B cell (primary cell): Measurements from ENCODE around the gene DCDC2C. TPM values are rescaled to one million over a fixed set of nuclear protein-coding genes. Genes with fewer than 3 reads are reported as not detected.

Experiments
- ATAC-seq: fragments of 200-7000 bp; cut with Tn5 transposase; one replicate; pipeline ENCODE4 v1.10.0; 2021; ENCODE audit warnings: low read depth, mild to moderate bottlenecking, moderate number of reproducible peaks, moderate library complexity
- CTCF ChIA-PET: fragments of 350-600 bp; sonication (Branson Sonifier 250); formaldehyde crosslinking; loops from one replicate; lab custom pipeline; 2021; ENCODE audit warnings: antibody characterized with exemption, inconsistent platforms; lab: Charles Lee
- POLR2A ChIA-PET: fragments of 350-600 bp; sonication (Branson Sonifier 250); formaldehyde crosslinking; loops from one replicate; lab custom pipeline; 2021; ENCODE audit warnings: antibody characterized with exemption; lab: Charles Lee
- DNase-seq: peaks from one replicate; pipeline ENCODE4 v3.0.0; 2013
- H2AFZ ChIP-seq: 2 replicates; pipeline ENCODE4 v1.6.1; 2012; ENCODE audit warnings: mild to moderate bottlenecking, low read depth, low read length; ENCODE audit not compliant: insufficient read depth, poor library complexity, severe bottlenecking
- H3K27ac ChIP-seq, 2 donors: 1 replicate in 1 of 2; 2 replicates in 1 of 2; pipeline ENCODE4 v1.5.1; 2012 to 2013; ENCODE audit warnings: low read length in 2 of 2, mild to moderate bottlenecking in 2 of 2, moderate library complexity in 1 of 2
- H3K27me3 ChIP-seq, 4 experiments: fragments of 200-600 bp in 1 of 4; sonication (generic) in 1 of 4; replicated peaks in 1 of 4; 1 replicate in 2 of 4; 2 replicates in 2 of 4; pipeline versions ENCODE4 v1.6.1 to v1.7.0; 2013 to 2016; ENCODE audit warnings: low read length in 3 of 4, mild to moderate bottlenecking in 2 of 4, mixed read lengths in 1 of 4, moderate library complexity in 1 of 4; ENCODE audit not compliant: insufficient read depth in 4 of 4, control insufficient read depth in 3 of 4; ENCODE audit errors: control extremely low read depth in 1 of 4
- H3K36me3 ChIP-seq, 2 experiments: replicated peaks in 1 of 2; 1 replicate in 1 of 2; 2 replicates in 1 of 2; pipeline versions ENCODE4 v1.6.1 to v1.7.1; 2013; ENCODE audit warnings: low read length in 1 of 2; ENCODE audit not compliant: insufficient read depth in 2 of 2, control insufficient read depth in 1 of 2; ENCODE audit errors: control extremely low read depth in 1 of 2, extremely low read depth in 1 of 2
- H3K4me1 ChIP-seq, 2 donors: fragments of 200-600 bp in 1 of 2; sonication (generic) in 1 of 2; 1 replicate in 1 of 2; 2 replicates in 1 of 2; pipeline versions ENCODE4 v1.5.1 to v1.6.1; 2013 to 2017; ENCODE audit warnings: low read length in 2 of 2; ENCODE audit not compliant: control insufficient read depth in 2 of 2, insufficient read depth in 2 of 2
- H3K4me2 ChIP-seq: replicated peaks from 2 replicates; pipeline ENCODE3; 2012; ENCODE audit warnings: mild to moderate bottlenecking, low read depth, low read length; ENCODE audit not compliant: poor library complexity, severe bottlenecking
- H3K4me3 ChIP-seq, 5 experiments: fragments of 200-600 bp in 1 of 5; sonication (generic) in 1 of 5; 1 replicate in 3 of 5; 2 replicates in 2 of 5; pipeline versions ENCODE4 v1.5.1 to v1.7.0; 2011 to 2016; ENCODE audit warnings: low read length in 4 of 5, mild to moderate bottlenecking in 4 of 5, low read depth in 2 of 5, control low read depth in 1 of 5, moderate library complexity in 1 of 5; ENCODE audit not compliant: insufficient read depth in 1 of 5; ENCODE audit errors: control extremely low read depth in 1 of 5, extremely low read depth in 1 of 5
- H3K79me2 ChIP-seq: fragments of 200-600 bp; sonication (generic); one replicate; pipeline ENCODE4 v1.6.0; 2016; ENCODE audit warnings: low read length; ENCODE audit not compliant: control insufficient read depth, insufficient read depth
- H3K9ac ChIP-seq: fragments of 200-600 bp; sonication (generic); 2 replicates; pipeline ENCODE4 v1.6.1; 2017; ENCODE audit warnings: mild to moderate bottlenecking, low read length, moderate library complexity
- H3K9me3 ChIP-seq, 3 donors: one replicate each; pipeline versions ENCODE4 v1.6.1 to v1.7.1; 2013; ENCODE audit warnings: low read length in 2 of 3; ENCODE audit not compliant: control insufficient read depth in 2 of 3, insufficient read depth in 1 of 3; ENCODE audit errors: control extremely low read depth in 1 of 3
- H4K20me1 ChIP-seq: 2 replicates; pipeline ENCODE4 v1.6.0; 2012; ENCODE audit warnings: mild to moderate bottlenecking, low read length; ENCODE audit not compliant: insufficient read depth, control insufficient read depth, poor library complexity, severe bottlenecking
- H3K27ac Mint-ChIP-seq: one replicate; pipeline ENCODE4 v1.8.0; 2021; ENCODE audit warnings: mixed read lengths
- H3K27me3 Mint-ChIP-seq: one replicate; pipeline ENCODE4 v1.8.0; 2021; ENCODE audit warnings: mixed read lengths
- H3K4me1 Mint-ChIP-seq: one replicate; pipeline ENCODE4 v1.8.0; 2021; ENCODE audit warnings: mixed read lengths
- H3K4me3 Mint-ChIP-seq: one replicate; pipeline ENCODE4 v1.8.0; 2021; ENCODE audit warnings: mixed read lengths
- H3K9me3 Mint-ChIP-seq: one replicate; pipeline ENCODE4 v1.8.0; 2022; ENCODE audit warnings: mixed read lengths; ENCODE audit not compliant: insufficient read depth
- EZH2 ChIP-seq: IDR thresholded peaks from 2 replicates; pipeline ENCODE4 v1.6.1; 2012; ENCODE audit warnings: borderline replicate concordance, low read depth, mild to moderate bottlenecking, moderate library complexity, low read length; ENCODE audit not compliant: insufficient read depth, poor library complexity, severe bottlenecking
- WGBS: methylation state at CpG from one replicate; pipeline ENCODE4 v1.1.5; 2013; ENCODE audit warnings: missing lambda C conversion rate; ENCODE audit not compliant: insufficient coverage; 5-methylcytosine and 5-hydroxymethylcytosine counted together
- intact Hi-C: fragments of 100-400 bp; cut with micrococcal nuclease; formaldehyde crosslinking; loops from one replicate; pipeline ENCODE4 v1.10.0; 2022
- polyA plus RNA-seq: library from polyadenylated mRNA; depleted of rRNA; stranded (reverse); fragments of >200 nt; gene quantifications from 2 replicates; pipeline ENCODE4 v1.2.3, GENCODE V29; 2012
- total RNA-seq, 2 donors: library from RNA; stranded (reverse); fragments of 120-200 nt in 1 of 2; gene quantifications; 1 replicate in 1 of 2; 2 replicates in 1 of 2; pipeline versions ENCODE4 v1.2.3 to v1.2.4, GENCODE V29; 2013 to 2022
- TF ChIP-seq, protein P1 (sequence below): fragments of 200-600 bp; IDR thresholded peaks from one replicate; pipeline ENCODE4 v1.8.0; 2022; ENCODE audit warnings: antibody characterized with exemption, mild to moderate bottlenecking

The DCDC2C gene
- total and polyA plus RNA-seq, 2 donors (not counting 1 experiment from before 2014, with no cell fraction given), result not detected

DNA sequence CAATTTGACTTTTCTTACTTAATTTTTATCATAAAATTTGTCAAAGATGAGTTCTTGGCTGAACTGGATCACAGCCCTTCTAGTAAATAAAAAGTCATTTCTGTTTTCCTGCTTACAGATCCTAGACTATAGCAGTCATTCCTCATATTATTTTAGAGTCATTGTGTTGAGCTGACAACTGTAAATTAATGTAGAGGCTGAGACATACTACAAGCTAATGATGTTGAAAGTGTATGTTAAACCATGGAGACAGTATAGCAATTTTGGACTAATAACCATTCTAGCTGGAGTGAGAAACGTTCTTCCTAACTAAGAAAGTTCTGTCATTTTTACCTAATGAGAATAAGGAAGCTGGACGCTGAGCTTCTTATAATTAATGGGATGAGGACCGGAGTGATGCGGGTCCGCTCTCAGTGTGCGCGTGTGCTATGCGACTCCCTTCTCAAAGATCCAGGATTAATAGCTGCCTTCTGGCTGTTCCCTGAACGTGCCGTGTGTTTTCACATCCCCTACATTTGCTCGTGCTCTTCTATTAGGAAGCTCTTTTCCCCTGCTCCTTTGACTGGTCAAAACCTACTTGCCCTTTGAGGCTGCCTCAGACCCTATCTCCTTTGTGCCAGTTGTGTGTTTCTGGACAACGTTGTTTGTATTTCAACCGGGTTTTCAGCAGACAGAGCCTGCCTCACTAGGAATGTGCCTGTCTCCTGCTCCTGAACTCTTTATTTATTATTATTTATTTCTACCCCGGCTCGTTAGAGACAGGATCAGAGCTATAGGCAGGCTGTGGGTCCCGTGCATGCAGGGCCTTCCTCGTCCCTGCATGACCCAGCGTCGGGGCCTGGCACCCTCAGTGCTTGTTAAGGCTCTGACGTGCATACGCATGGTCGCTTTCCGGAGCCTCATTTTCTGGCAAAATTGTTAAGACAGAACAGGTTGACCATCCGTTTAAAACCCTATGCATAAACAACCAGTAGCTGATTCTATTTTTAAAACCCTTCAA is 182.6 kb downstream of the DCDC2C start:
- DNase-seq (no peak), ATAC-seq (no peak)
- Histone ChIP-seq H3K36me3 (no peaks in the 10 kb centered on the region), H3K79me2 (no peaks in the 10 kb centered on the region), H4K20me1 (no peaks in the 10 kb centered on the region), H3K4me3 (no peak overlapping the region), H3K27me3 (no peaks in the 10 kb centered on the region), H3K9me3 (peaks cover 0 to 15% (median 0%) of the 10 kb centered on the region in 3 donors), H3K4me2 (no peak overlapping the region), H3K4me1 (no peaks in the 10 kb centered on the region), H3K27ac (no peak overlapping the region), H2AFZ (no peak overlapping the region), H3K9ac (no peak overlapping the region)
- 85% methylated on average over 18 of the region's 24 CpGs for WGBS
- no peak overlapping the region for H3K27ac Mint-ChIP-seq
- peaks cover 4% of the 10 kb centered on the region for H3K9me3 Mint-ChIP-seq
- H3K4me1 Mint-ChIP-seq, result no peaks in the 10 kb centered on the region
- no peak overlapping the region for H3K4me3 Mint-ChIP-seq
- TF ChIP-seq EZH2, result no peak
- ChIA-PET POLR2A (no interaction called here), CTCF (no interaction called here)
- intact Hi-C loops, result no loop called here
- H3K27me3 Mint-ChIP-seq, result no peaks in the 10 kb centered on the region

DNA sequence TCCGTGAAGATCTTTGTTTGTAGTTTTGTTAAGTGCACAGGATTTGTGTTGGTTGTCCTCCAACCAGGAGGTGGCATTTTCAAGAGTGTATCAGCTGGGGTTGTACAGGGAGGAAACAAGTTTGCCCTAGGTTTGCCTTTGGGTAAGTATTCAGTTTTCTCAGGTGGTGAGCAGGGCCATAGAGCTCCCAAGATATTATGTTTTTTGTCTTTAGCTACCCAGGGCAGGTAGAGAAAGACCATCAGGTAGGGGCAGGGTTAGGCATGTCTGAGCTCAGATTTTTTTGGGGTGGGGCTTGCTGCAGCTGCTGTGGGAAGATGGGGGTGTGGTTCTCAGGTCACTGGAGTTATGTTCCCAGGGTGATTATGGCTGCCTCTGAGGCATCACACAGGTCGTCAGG is 191.6 kb downstream of the DCDC2C start:
- ATAC-seq (no peak), DNase-seq (no peak)
- intact Hi-C loops, result no loop called here
- no peaks in the 10 kb centered on the region for H4K20me1 ChIP-seq
- H3K4me3 Mint-ChIP-seq, result no peak overlapping the region
- H3K4me2 ChIP-seq, result no peak overlapping the region
- H3K4me3 ChIP-seq, result no peak overlapping the region
- H3K79me2 ChIP-seq, result no peaks in the 10 kb centered on the region
- H3K27me3 ChIP-seq, result no peaks in the 10 kb centered on the region
- no peak overlapping the region for H2AFZ ChIP-seq
- peaks cover 0 to 3% (median 0%) of the 10 kb centered on the region in 3 donors for H3K9me3 ChIP-seq
- H3K4me1 Mint-ChIP-seq, result no peaks in the 10 kb centered on the region
- no peaks in the 10 kb centered on the region for H3K36me3 ChIP-seq
- WGBS, result 83% methylated on average over 2 of the region's 2 CpGs
- H3K27ac ChIP-seq, result no peak overlapping the region
- peaks cover 2% of the 10 kb centered on the region for H3K9me3 Mint-ChIP-seq
- ChIA-PET CTCF (no interaction called here), POLR2A (no interaction called here)
- H3K4me1 ChIP-seq, result no peaks in the 10 kb centered on the region
- no peak overlapping the region for H3K27ac Mint-ChIP-seq
- TF ChIP-seq, protein P1, sequence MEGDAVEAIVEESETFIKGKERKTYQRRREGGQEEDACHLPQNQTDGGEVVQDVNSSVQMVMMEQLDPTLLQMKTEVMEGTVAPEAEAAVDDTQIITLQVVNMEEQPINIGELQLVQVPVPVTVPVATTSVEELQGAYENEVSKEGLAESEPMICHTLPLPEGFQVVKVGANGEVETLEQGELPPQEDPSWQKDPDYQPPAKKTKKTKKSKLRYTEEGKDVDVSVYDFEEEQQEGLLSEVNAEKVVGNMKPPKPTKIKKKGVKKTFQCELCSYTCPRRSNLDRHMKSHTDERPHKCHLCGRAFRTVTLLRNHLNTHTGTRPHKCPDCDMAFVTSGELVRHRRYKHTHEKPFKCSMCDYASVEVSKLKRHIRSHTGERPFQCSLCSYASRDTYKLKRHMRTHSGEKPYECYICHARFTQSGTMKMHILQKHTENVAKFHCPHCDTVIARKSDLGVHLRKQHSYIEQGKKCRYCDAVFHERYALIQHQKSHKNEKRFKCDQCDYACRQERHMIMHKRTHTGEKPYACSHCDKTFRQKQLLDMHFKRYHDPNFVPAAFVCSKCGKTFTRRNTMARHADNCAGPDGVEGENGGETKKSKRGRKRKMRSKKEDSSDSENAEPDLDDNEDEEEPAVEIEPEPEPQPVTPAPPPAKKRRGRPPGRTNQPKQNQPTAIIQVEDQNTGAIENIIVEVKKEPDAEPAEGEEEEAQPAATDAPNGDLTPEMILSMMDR, result no peak
- TF ChIP-seq EZH2, result no peak
- no peak overlapping the region for H3K9ac ChIP-seq
- H3K27me3 Mint-ChIP-seq, result no peaks in the 10 kb centered on the region

Other genes starting within 250 kb of the DCDC2C start
- gene ADI1, start 184.0 kb upstream of the DCDC2C start, total RNA-seq, result 23.1 and 25.0 TPM in 2 replicates
- gene ADI1, start 184.0 kb upstream of the DCDC2C start, polyA plus RNA-seq, result 15.2 and 20.8 TPM in 2 replicates
- 24.2 and 25.1 TPM in 2 replicates for gene RNASEH1, start 145.2 kb upstream of the DCDC2C start, total RNA-seq
- gene RNASEH1, start 145.2 kb upstream of the DCDC2C start, polyA plus RNA-seq, result 7.2 and 13.0 TPM in 2 replicates
- gene RPS7, start 128.3 kb upstream of the DCDC2C start, total RNA-seq, result 1,454 and 1,548 TPM in 2 replicates
- 1,794 and 2,177 TPM in 2 replicates for gene RPS7, start 128.3 kb upstream of the DCDC2C start, polyA plus RNA-seq
- gene COLEC11, start 108.5 kb upstream of the DCDC2C start, total RNA-seq, result not detected in 2 replicates
- 0.58 TPM in 1 of 2 replicates, not detected in the other for gene COLEC11, start 108.5 kb upstream of the DCDC2C start, polyA plus RNA-seq
- gene ALLC, start 45.4 kb upstream of the DCDC2C start, total RNA-seq, result not detected in 2 replicates
- gene ALLC, start 45.4 kb upstream of the DCDC2C start, polyA plus RNA-seq, result not detected in 2 replicates